LNCAP (cell line): ENCODE results near the gene ZNF610.

ENCODE experiments used
- CTCF ChIP-seq: fragments of 450-650 bp; IDR thresholded peaks from 2 replicates; pipeline ENCODE4 v1.5.1; 2017; ENCODE audit warnings: mild to moderate bottlenecking

ZNF610 gene

GRCh38 chr19:52369559-52370340 is 33.7 kb downstream of the ZNF610 start, which contains the start of gene ZNF880:
Gene ZNF880 (plus strand): TSS chr19:52369923. CDS start chr19:52369966, 43 bp downstream.
- no peak for TF ChIP-seq CTCF

GRCh38 chr19:52370341-52370710 is 34.3 kb downstream of the ZNF610 start:
- TF ChIP-seq CTCF: no peak

- TF ChIP-seq CTCF: no peak
Measured at GRCh38 chr19:52391135-52391534, 55.1 kb downstream of the ZNF610 start.

GRCh38 chr19:52397310-52398080 is 61.5 kb downstream of the ZNF610 start, which contains the start of gene ZNF528:
Gene ZNF528 (plus strand): TSS chr19:52397849. CDS start chr19:52402014, 4,165 bp downstream.
- TF ChIP-seq CTCF: no peak

- TF ChIP-seq CTCF: no peak
Measured at GRCh38 chr19:52398081-52398441, 62.0 kb downstream of the ZNF610 start.

- no peak for TF ChIP-seq CTCF
Measured at GRCh38 chr19:52410276-52410675, 74.2 kb downstream of the ZNF610 start.

GRCh38 chr19:52415711-52416110 is 79.7 kb downstream of the ZNF610 start:
- no peak for TF ChIP-seq CTCF
